ENCODE data around the gene PLPPR2.
"Not testable (repeated sequence)": the region's sequence is repeated elsewhere in the genome, so short reads cannot be mapped to it uniquely, and the experiment has no call there.

The PLPPR2 gene

GRCh38 chr19:11374433-11375142, 19.4 kb downstream of the PLPPR2 start, which contains the start of gene SWSAP1:
SWSAP1 (plus strand) TSS chr19:11374666; CDS start chr19:11374681, 15 bp downstream.
- peak; percentile 100 for DNase-seq

- DNase-seq, result peak; percentile 78
Measured at GRCh38 chr19:11375143-11375948, 20.1 kb downstream of the PLPPR2 start.

GRCh38 chr19:11377237-11377636, 22.0 kb downstream of the PLPPR2 start:
- DNase-seq, result no peak

- no peak for DNase-seq
Measured at GRCh38 chr19:11377756-11378155, 22.5 kb downstream of the PLPPR2 start.

- peak; percentile 35 for DNase-seq
Measured at GRCh38 chr19:11378319-11379189, 23.3 kb downstream of the PLPPR2 start.

GRCh38 chr19:11379269-11379845, 24.1 kb downstream of the PLPPR2 start:
- not testable (repeated sequence) for DNase-seq

GRCh38 chr19:11379857-11380350, 24.7 kb downstream of the PLPPR2 start:
- DNase-seq, result no peak

- DNase-seq, result peak; percentile 99
Measured at GRCh38 chr19:11380653-11381537, 25.7 kb downstream of the PLPPR2 start.

- DNase-seq, result peak; percentile 65
Measured at GRCh38 chr19:11382898-11383705, 27.9 kb downstream of the PLPPR2 start.

- DNase-seq, result no peak
Measured at GRCh38 chr19:11383706-11384048, 28.4 kb downstream of the PLPPR2 start.

GRCh38 chr19:11384778-11385129, 29.5 kb downstream of the PLPPR2 start:
- no peak for DNase-seq

- DNase-seq, result peak; percentile 30
Measured at GRCh38 chr19:11387162-11388034, 32.2 kb downstream of the PLPPR2 start.

- DNase-seq, result no peak
Measured at GRCh38 chr19:11390359-11390758, 35.1 kb downstream of the PLPPR2 start.

GRCh38 chr19:11390933-11391680, 35.9 kb downstream of the PLPPR2 start:
- DNase-seq, result no peak

GRCh38 chr19:11397089-11397610, 41.9 kb downstream of the PLPPR2 start:
- no peak for DNase-seq

GRCh38 chr19:11399667-11400066, 44.4 kb downstream of the PLPPR2 start:
- DNase-seq, result no peak

GRCh38 chr19:11400798-11401197, 45.6 kb downstream of the PLPPR2 start:
- DNase-seq, result no peak

GRCh38 chr19:11401808-11402543, 46.7 kb downstream of the PLPPR2 start:
- no peak for DNase-seq
